ENCODE measurements around the gene MAGI2. TPM values are rescaled to one million over a fixed set of nuclear protein-coding genes. Genes with fewer than 3 reads are reported as not detected.

The MAGI2 gene
- total RNA-seq, 3 donors from 2014 or later (not counting 1 experiment from before 2014, with no cell fraction given), result 0.09 to 0.48 (median 0.27) TPM

GRCh38 chr7:78062214-78062613, 1391.3 kb downstream of the MAGI2 start:
- Mint-ChIP-seq H3K27ac (no peak overlapping the region), H3K4me1 (no peaks in the 10 kb centered on the region), H3K36me3 (no peaks in the 10 kb centered on the region), H3K27me3 (ENCODE audit: low read depth in 2 of 2) (peaks cover 18 to 38% of the 10 kb centered on the region in 2 donors), H3K9me3 (no peaks in the 10 kb centered on the region), H3K4me3 (no peak overlapping the region)
- 94% methylated on average over 2 of the region's 3 CpGs for WGBS (ENCODE audit: insufficient coverage)
- no peak overlapping the region for H3K27ac ChIP-seq (ENCODE audit: low read length)
- H3K4me3 ChIP-seq (ENCODE audit: low read length), result no peak overlapping the region
- no peak for DNase-seq
- intact Hi-C loops (cut with micrococcal nuclease), result no loop called here
- ATAC-seq, result no peak
- no peaks in the 10 kb centered on the region for H3K27me3 ChIP-seq (ENCODE audit: control insufficient read depth, insufficient read depth, low read length)
- no peaks in the 10 kb centered on the region for H3K9me3 ChIP-seq (ENCODE audit: control insufficient read depth, insufficient read depth, low read length)
- no peaks in the 10 kb centered on the region for H3K4me1 ChIP-seq (ENCODE audit: control insufficient read depth, insufficient read depth, low read length)
- no peak for TF ChIP-seq CTCF (IDR thresholded peaks at IDR 0.05)
- H3K36me3 ChIP-seq (ENCODE audit: control insufficient read depth, insufficient read depth, low read length), result no peaks in the 10 kb centered on the region

- Histone ChIP-seq H3K27me3 (ENCODE audit: control insufficient read depth, insufficient read depth, low read length) (no peaks in the 10 kb centered on the region), H3K4me1 (ENCODE audit: control insufficient read depth, insufficient read depth, low read length) (no peaks in the 10 kb centered on the region), H3K27ac (ENCODE audit: low read length) (no peak overlapping the region), H3K4me3 (ENCODE audit: low read length) (no peak overlapping the region), H3K9me3 (ENCODE audit: control insufficient read depth, insufficient read depth, low read length) (no peaks in the 10 kb centered on the region), H3K36me3 (ENCODE audit: control insufficient read depth, insufficient read depth, low read length) (no peaks in the 10 kb centered on the region)
- no peak for DNase-seq
- ATAC-seq, result no peak
- no peaks in the 10 kb centered on the region for H3K36me3 Mint-ChIP-seq
- no peak overlapping the region for H3K4me3 Mint-ChIP-seq
- no peaks in the 10 kb centered on the region for H3K4me1 Mint-ChIP-seq
- no peak for TF ChIP-seq CTCF (IDR thresholded peaks at IDR 0.05)
- H3K9me3 Mint-ChIP-seq, result no peaks in the 10 kb centered on the region
- H3K27ac Mint-ChIP-seq, result no peak overlapping the region
- peaks cover 20 to 53% of the 10 kb centered on the region in 2 donors for H3K27me3 Mint-ChIP-seq (ENCODE audit: low read depth in 2 of 2)
- intact Hi-C loops (cut with micrococcal nuclease), result no loop called here
These were observed 1395.9 kb downstream of the MAGI2 start for GRCh38 chr7:78057571-78057970.

GRCh38 chr7:78055599-78055998, 1397.9 kb downstream of the MAGI2 start:
- Histone ChIP-seq H3K27me3 (ENCODE audit: control insufficient read depth, insufficient read depth, low read length) (no peaks in the 10 kb centered on the region), H3K4me1 (ENCODE audit: control insufficient read depth, insufficient read depth, low read length) (no peaks in the 10 kb centered on the region), H3K36me3 (ENCODE audit: control insufficient read depth, insufficient read depth, low read length) (no peaks in the 10 kb centered on the region), H3K9me3 (ENCODE audit: control insufficient read depth, insufficient read depth, low read length) (no peaks in the 10 kb centered on the region), H3K27ac (ENCODE audit: low read length) (no peak overlapping the region), H3K4me3 (ENCODE audit: low read length) (no peak overlapping the region)
- TF ChIP-seq CTCF (IDR thresholded peaks at IDR 0.05), result no peak
- ATAC-seq (no peak), DNase-seq (no peak)
- H3K36me3 Mint-ChIP-seq, result no peaks in the 10 kb centered on the region
- no CpG with 5 or more reads among the region's 1 CpG for WGBS (ENCODE audit: insufficient coverage)
- peaks cover 16 to 52% of the 10 kb centered on the region in 2 donors for H3K27me3 Mint-ChIP-seq (ENCODE audit: low read depth in 2 of 2)
- H3K27ac Mint-ChIP-seq, result no peak overlapping the region
- no peak overlapping the region for H3K4me3 Mint-ChIP-seq
- H3K4me1 Mint-ChIP-seq, result no peaks in the 10 kb centered on the region
- intact Hi-C loops (cut with micrococcal nuclease), result no loop called here
- H3K9me3 Mint-ChIP-seq, result no peaks in the 10 kb centered on the region

GRCh38 chr7:78055001-78055573, 1398.4 kb downstream of the MAGI2 start:
- 84% methylated on average over 3 of the region's 3 CpGs for WGBS (ENCODE audit: insufficient coverage)
- H3K4me1 Mint-ChIP-seq, result no peaks in the 10 kb centered on the region
- Histone ChIP-seq H3K27ac (ENCODE audit: low read length) (no peak overlapping the region), H3K27me3 (ENCODE audit: control insufficient read depth, insufficient read depth, low read length) (no peaks in the 10 kb centered on the region), H3K9me3 (ENCODE audit: control insufficient read depth, insufficient read depth, low read length) (no peaks in the 10 kb centered on the region), H3K4me1 (ENCODE audit: control insufficient read depth, insufficient read depth, low read length) (no peaks in the 10 kb centered on the region), H3K36me3 (ENCODE audit: control insufficient read depth, insufficient read depth, low read length) (no peaks in the 10 kb centered on the region), H3K4me3 (ENCODE audit: low read length) (no peak overlapping the region)
- H3K9me3 Mint-ChIP-seq, result no peaks in the 10 kb centered on the region
- H3K4me3 Mint-ChIP-seq, result no peak overlapping the region
- intact Hi-C loops (cut with micrococcal nuclease), result no loop called here
- no peaks in the 10 kb centered on the region for H3K36me3 Mint-ChIP-seq
- ATAC-seq (no peak), DNase-seq (no peak)
- H3K27me3 Mint-ChIP-seq (ENCODE audit: low read depth in 2 of 2), result peaks cover 12 to 52% of the 10 kb centered on the region in 2 donors
- no peak for TF ChIP-seq CTCF (IDR thresholded peaks at IDR 0.05)
- no peak overlapping the region for H3K27ac Mint-ChIP-seq

Measured in natural killer cell (primary cell).